Forelimb muscle (tissue), 1 donor: Measurements from ENCODE around the gene CCNG1. TPM values are rescaled to one million over a fixed set of nuclear protein-coding genes. Genes with fewer than 3 reads are reported as not detected.
A peak's percentile ranks its signal among the peaks of the same experiment; 100 is the strongest.
"Not testable (repeated sequence)": the region's sequence is repeated elsewhere in the genome, so short reads cannot be mapped to it uniquely, and the experiment has no call there.

Source experiments
- DNase-seq: peaks from one replicate; pipeline ENCODE4 v3.0.0-alpha.2; 2013; ENCODE audit warnings: low read depth
- polyA plus RNA-seq: library from polyadenylated mRNA; unstranded; fragments of 120-200 nt; gene quantifications from one replicate; pipeline ENCODE4 v1.2.1, GENCODE V29; 2013; ENCODE audit not compliant: insufficient read length

Gene CCNG1
- polyA plus RNA-seq, result 356 TPM

DNA sequence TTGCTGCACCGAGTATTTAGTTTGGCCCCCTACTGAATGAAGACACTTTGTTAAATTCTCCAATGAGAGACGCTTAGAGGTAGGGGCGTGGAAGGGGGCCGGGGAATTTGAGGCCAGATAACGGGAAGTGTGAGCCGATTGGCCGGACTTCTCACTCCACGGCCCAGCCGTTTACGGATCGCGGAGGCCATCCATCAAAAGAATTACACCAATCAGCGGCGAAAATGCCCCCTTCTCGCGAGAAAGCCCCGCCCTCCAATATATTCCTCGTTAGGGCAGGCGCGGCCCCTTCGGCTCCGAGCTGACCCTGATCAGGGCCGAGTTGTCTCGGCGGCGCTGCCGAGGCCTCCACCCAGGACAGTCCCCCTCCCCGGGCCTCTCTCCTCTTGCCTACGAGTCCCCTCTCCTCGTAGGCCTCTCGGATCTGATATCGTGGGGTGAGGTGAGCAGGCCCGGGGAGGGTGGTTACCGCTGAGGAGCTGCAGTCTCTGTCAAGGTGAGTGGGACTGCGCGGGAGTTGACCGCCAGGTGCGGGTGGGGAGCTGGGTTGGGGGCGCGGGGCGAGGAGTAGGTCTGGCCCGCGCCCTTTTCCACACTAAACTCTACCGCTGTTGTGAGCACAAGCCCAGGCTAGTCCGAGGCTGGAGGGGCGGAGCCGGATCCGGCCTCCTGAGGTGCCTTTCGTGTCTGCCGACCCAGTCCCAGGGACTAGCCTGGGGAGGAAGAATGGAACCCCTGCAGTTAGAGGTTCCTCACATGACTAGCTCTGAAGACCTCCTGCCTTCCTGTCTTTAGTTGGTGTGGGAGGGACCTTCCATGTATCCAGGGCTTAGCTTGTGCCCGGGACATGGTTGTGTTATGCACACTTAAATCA is at the start of gene CCNG1:
Gene CCNG1, plus strand, starts transcription at position 287 of the 874 bp plus-strand sequence. CDS start 1,662 bp downstream, outside the sequence.
- peak; percentile 92 for DNase-seq

- no peak for DNase-seq
Observed at GRCh38 chr5:163395792-163396191, 41.6 kb upstream of the CCNG1 start.

DNA sequence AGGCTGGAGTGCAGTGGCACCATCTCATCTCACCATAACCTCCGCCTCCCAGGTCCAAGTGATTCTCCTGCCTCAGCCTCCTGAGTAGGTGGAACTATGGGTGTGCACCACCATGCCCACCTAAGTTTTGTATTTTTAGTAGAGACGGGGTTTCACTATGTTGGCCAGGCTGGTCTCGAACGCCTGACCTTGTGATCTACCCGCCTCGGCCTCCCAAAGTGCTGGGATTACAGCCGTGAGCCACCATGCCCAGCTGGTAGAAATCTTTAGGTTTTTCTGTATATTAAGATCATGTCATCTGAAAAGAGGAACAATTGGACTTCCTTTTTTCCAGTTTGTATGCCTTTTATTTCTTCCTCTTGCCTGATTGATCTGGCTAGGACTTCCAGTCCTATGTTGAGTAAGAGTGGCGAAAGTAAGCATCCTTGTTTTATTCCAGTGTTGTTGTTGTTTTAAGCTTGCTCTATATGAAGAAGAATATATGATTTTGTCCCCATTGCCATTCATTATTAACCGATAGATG is 40.5 kb upstream of the CCNG1 start:
- not testable (repeated sequence) for DNase-seq

GRCh38 chr5:163397354-163397753 is 40.0 kb upstream of the CCNG1 start:
- no peak for DNase-seq

DNA sequence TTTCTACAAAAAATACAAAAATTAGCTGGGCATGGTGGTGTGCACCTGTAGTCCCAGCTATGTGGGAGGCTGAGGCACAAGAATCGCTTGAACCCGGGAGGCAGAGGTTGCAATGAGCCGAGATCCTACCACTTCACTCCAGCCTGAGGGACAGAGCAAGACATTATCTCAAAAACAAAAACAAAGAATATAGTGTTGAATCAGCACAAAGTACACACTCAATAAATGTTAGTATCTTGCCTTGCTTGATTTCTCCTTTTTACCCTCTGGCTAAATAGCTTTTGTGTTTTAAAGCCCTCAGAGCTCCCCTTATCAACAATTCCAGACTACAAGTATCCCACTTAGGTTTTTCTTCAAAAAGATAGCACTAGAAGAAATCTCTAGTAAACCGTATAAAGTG is 37.5 kb upstream of the CCNG1 start:
- no peak for DNase-seq

DNA sequence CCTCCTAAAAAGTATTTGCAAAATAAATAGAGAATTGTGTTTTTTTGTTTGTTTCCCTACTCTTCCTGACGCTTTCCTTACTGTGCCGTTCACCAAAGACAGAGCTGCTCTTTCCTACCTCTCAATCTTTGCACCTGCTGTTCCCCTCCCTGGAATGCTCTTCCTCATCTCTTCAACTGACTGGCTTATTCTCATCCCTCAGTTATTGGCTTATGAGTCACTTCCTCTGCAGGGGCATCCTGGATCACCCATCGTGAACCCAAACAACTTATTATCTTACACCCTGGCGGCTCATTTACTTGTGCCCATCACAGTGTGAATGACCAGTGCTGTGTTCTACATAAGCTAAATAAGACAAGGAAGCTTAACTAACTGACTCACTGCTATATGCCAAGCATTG is 36.1 kb upstream of the CCNG1 start:
- no peak for DNase-seq

DNA sequence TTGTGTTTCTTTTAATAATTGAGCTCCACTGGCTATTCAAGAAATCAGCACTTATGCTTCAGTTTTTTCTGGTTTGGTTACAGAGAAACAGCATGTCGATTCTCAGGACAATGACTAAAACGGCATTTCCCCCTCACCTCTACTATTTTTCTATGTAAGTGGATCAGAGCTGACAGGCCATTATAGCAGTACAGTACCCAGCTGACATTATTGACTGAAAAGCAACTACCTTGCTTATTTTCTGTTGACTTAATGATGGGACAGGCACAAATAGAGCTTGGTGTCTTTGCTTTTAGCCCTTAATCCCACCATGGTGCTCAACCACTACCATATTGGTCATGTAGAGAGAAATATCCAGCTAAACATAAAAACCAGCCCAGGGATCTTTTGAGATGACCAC is 35.4 kb upstream of the CCNG1 start:
- DNase-seq, result no peak

GRCh38 chr5:163404364-163405173 is 32.8 kb upstream of the CCNG1 start:
- DNase-seq, result no peak

DNA sequence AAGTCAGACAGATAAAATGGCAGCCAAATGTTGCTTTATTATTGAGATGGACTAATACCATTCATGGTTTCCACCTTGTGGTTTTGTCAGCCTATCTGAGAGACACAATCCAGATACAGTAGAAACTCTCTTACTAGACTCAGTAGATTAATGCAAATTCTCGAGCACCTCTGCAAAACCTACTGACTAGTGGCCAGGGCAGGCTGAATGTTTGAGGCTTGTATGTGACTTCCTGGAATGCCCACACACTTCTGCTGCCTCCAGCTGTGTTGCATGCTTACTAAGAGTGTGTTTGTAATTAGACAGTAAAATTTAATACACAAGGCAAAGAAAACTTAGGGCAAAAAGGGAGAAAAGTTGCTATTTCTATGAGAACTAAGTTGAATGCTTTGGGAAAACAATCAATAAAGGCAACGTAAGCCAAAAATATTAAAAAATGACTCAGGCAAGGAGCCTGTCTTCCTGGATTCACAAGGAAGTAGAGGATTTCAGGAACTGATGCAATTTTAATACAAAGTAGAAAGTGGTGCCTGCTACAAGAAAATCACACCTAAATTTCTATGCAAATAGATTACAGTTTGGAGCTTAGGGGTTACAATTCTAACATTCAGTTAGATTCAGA is 30.2 kb upstream of the CCNG1 start:
- no peak for DNase-seq

- peak; percentile 36 for DNase-seq
Observed at GRCh38 chr5:163408311-163408923, 29.0 kb upstream of the CCNG1 start.

GRCh38 chr5:163409384-163409783 is 28.0 kb upstream of the CCNG1 start:
- DNase-seq, result no peak

- DNase-seq, result no peak
Observed at GRCh38 chr5:163410505-163410904, 26.9 kb upstream of the CCNG1 start.

DNA sequence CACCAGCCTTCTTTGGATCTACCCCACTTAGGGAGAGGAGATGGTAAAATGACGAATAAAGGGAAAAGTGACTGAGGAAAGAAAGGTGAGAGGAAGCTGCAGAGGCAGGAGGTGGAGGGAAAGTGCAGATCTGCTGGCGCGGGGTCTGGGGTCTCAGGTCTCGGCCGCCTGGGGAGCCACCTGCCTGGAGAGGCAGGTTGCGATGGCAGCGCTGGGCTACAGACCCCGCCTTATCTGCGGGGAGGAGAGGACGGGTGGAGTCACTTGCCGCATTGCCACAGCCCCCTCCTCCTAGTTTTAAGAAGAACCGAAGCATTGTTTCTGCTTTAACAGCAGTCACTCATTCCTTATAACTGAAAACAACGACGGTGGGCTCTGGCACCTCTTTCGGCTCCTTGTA is 21.7 kb upstream of the CCNG1 start:
- DNase-seq, result not testable (repeated sequence)

DNA sequence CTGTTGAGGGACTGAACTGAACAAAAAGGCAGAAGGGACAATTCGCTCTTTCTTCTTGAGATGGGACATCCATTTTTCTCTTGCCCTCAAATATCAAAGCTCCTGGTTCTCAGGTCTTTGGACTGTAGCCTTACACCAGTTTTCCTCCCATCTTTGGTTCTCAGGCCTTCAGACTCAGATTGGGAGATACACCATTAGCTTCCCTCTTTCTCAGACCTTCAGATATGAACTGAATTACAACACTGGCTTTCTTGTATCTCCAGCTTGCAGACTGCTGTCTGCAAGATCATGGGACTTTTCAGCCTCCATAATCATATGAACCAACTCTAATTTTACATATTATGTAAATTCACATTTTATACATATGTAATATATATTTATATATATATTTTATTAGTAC is 12.6 kb upstream of the CCNG1 start:
- DNase-seq, result no peak

- DNase-seq, result not testable (repeated sequence)
Observed at GRCh38 chr5:163426128-163426527, 11.3 kb upstream of the CCNG1 start.

- DNase-seq, result no peak
Observed at GRCh38 chr5:163432544-163432943, 4.9 kb upstream of the CCNG1 start.

DNA sequence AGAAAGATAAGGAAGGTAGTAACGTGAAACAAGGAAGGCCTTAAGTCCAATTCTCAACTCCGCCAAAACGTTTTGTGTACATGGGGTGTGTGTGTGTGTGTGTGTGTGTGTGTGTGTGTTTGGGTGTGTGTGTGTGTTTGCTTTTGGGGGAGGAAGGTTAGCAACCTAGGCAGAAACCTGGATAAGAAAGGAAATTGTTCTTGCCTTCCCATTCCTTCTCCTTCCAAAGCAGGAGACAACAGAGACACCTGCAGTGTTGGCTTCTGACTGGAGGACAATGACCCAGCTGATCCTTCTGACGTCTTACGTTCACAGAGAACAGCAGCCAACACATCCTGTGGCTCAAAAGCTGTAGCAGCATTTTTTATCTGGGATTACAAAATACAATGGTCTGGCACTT is 4.1 kb upstream of the CCNG1 start:
- DNase-seq, result no peak

- no peak for DNase-seq
Observed at GRCh38 chr5:163434401-163434866, 3.0 kb upstream of the CCNG1 start.

GRCh38 chr5:163436515-163436914 is 880 bp upstream of the CCNG1 start:
- no peak for DNase-seq

DNA sequence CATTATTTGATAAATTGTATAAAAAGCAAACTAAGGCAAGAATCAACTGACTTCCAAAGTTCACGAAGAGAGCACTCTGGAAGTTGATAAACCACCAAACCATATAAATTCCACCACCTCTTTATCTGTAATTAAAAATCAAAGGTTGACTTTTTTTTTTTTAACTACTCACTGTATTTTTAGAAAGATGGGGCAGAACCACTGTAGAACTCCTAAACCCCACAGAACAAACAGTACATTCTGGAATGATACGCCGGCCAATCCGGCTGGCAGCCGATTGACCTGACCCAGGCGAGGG is 435 bp upstream of the CCNG1 start:
- DNase-seq, result no peak

DNA sequence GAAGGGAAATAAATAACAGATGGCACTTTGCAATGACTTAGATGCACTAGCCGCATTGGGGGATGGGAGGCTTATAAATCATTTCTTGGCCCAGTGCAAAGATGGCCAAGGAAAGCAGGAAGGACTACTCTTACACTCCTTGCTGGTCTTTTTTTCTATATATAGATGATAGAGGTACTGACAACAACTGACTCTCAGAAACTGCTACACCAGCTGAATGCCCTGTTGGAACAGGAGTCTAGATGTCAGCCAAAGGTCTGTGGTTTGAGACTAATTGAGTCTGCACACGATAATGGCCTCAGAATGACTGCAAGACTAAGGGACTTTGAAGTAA is 1.7 kb downstream of the CCNG1 start:
- DNase-seq, result no peak

- DNase-seq, result no peak
Observed at GRCh38 chr5:163440954-163441353, 3.6 kb downstream of the CCNG1 start.
